NK-92 (cell line): ENCODE results near the gene AGFG2.
"Not testable (repeated sequence)": the region's sequence is repeated elsewhere in the genome, so short reads cannot be mapped to it uniquely, and the experiment has no call there.

ENCODE experiments used
- DNase-seq: peaks from one replicate; lab custom pipeline; 2025; ENCODE audit not compliant: unreplicated experiment; lab: John Stamatoyannopoulos, UW

Gene AGFG2

DNA sequence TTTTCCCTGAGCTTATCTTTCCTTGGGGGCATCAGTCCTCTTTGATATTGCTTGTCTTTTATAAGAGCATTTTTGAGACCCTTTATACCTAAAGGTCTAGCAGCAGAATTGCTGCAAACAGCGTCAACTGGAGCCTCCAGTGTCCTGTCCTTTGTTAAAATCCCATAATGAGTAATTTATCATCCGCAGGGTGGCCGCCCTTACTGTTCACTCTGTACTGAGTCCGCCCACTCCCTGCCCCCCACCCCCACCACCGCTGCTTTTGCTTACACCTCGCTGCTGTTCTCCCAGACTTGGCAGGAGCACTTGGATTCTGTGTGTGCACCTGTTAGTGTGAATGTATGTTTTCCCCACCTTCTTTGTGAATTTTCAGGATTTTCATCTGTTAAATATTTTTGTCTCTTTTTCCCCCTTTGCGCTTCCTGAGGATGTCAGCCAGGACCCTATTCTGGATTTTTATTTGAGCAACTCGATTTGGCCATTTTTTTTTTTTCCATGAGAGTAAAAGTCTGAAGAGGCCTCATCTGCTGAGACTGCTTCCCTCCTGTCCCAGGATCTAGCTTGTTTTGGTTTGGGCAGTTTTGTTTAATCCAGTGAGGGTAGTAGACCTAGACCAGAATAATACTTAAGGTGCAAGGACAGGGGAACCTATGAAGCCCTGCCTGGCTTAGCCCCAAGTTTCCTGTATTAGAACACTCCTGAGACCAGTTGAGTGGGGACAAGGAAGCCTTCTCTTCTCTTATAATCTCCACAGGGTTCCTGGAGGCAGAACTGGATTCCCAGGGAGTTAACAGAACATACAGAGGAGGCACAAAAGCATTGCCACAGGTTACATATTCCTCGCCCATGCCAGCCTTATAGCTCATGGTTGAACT, 8.2 kb downstream of the AGFG2 start:
- no peak for DNase-seq

DNA sequence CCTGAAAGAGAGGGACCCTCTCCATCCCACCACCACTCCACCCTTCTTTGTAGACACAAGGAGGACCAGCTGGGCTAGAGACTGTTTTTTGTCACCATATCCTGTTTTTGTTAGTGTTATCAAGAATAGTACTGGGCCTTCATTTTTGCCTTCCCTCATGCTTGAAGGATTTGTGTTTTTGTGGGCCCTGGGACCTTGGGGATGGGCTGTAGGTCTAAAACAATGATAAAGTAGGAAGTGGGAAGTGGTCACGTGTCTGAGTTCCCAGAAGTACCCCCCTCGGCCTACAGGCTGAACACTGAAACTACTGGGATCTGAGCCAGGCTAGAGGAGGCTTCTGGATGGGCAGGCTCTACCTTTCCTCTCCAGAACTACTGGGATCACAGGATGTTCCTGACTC, 8.9 kb downstream of the AGFG2 start:
- DNase-seq: no peak

DNA sequence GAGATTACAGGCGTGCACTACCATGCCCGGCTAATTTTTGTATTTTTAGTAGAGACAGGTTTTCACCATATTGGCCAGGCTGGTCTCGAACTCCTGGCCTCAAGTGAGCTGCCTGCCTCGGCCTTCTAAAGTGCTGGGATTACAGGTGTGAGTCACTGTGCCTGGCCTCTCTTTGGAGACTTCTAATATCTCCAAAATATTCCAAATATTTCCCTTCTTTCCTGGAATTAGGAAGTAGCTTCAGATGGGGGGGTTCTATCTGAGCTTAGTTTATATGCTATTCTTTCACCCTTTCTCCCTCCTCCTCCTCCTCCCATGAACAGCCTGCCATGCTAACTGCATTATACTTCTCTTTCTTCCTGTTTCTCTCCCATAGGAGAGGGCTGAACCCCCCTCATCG, 9.4 kb downstream of the AGFG2 start:
- DNase-seq: not testable (repeated sequence)

DNA sequence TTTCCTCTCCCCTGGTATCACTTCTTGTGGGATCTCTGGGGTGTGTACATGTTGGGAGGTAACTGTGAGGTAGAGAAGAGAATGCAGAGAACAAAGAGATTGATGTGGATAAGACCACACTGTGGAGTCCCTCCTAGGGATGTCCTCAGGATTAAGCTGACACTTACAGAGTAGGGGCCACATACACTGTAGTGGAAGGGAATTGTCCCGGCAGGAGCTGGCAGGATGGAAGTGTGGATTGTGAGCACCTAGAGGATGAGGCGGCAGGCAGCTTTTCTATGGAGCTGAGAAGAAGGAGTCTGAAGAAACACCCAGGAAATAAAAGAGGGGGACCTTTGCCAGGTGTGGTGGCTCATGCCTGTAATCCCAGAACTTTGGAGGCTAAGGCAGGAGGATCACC, 13.5 kb downstream of the AGFG2 start:
- no peak for DNase-seq

DNA sequence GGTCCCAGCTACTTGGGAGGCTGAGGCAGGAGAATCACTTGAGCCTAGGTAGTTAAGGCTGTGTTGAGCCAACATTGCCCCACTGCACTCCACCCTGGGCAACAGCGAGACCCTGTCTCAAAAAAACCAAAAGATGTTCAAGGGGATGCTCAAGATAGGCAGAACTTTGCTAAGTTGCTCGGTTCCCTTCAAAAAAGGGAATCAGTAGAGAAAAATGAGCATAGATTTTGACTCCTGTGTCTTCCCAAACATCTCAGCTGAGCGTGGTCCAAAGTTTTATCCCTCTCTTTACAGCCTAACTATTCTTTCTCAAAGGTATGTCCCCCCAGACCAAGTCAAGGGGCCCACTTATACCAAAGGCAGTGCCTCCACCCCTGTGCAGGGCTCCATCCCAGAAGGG, 14.0 kb downstream of the AGFG2 start:
- no peak for DNase-seq

DNA sequence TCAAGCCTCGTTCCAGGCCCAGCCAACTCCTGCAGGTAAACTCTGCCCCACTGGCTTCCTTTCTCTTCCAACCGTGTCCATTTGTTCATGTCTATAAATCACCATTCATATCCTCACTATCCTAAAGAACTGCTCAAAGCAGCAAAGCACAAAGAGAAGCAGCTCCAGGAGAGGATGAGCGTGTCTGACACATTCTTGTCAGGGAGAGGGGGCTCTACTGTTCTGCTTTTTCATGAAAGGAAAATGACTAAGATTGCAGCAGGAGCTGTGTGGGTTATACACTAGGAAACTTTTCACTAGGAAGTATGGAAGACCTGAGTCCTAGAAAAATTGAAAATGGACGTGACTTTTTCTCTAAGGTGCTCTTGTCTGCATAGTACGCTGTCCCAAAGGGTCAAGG, 16.7 kb downstream of the AGFG2 start:
- no peak for DNase-seq

DNA sequence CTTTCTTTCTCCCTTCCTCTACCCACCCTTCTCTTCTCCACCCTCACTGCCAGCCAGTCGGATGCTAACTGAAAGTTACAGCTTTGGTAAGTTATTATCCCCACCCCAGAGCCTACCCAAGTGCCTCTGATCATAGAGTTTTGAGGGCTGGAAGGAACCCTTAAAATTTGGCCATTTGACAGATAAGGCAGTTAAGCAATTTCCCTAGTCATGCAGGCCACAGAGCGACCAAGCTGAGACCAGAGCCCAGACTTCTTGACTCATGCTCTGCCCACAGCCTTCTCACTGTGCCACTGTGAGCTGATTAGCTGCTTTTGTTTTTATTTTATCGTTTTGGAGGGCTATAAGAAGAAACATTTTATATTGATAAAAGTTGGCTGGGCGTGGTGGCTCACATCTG, 17.5 kb downstream of the AGFG2 start:
- no peak for DNase-seq

DNA sequence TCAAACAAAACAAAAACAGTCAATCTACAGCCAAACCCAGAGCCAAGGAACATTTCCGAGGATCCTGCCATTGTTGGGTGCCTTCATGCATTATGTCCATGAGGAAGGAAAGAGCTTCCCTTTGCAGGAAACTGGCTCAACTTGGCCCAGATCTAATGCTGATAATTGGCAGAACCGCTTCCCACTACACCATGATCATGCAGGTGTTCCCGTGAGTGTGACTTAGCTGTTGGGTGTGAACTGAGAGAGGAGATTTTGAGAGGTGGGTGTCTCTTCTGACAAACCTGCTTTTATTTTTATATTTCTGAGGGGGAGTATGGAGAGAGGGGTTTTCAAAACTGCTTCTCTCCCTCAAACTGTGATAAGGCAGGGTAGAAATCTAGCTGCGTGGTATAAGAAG, 20.1 kb downstream of the AGFG2 start:
- DNase-seq: no peak

DNA sequence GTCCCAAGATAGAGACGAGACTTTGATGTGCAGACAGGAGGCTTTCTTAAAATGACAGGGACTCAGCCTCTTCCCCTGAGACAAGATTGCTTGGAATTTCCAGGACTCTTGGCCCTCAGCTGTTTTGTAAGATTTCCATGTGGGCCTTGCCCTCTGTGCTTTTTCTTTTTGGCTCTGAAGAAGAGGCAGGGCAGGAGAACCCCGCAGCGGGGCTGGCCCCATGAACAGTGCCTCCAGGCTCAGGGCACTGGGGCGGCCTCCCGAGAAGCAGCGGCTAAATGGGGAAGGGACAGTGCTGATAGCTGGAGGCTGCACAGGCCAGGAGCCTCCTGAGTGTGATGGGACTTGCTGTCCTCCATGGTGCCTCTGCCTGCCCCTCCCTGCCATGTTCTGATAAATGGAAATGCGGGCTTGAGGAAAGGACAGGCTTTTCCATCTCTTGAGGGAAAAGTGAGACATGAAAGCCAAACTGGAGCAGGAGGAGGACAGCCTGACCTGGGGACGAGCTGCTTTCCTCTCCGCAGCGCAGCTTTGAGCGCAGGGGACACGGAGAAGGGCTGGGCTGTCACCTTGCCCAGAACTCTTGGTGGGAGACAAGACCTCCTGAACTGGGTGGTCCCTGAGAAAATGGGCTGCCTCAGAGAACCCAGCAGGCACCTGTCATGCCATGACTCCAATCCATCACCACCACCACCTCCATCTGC, 22.6 kb downstream of the AGFG2 start:
- no peak for DNase-seq

DNA sequence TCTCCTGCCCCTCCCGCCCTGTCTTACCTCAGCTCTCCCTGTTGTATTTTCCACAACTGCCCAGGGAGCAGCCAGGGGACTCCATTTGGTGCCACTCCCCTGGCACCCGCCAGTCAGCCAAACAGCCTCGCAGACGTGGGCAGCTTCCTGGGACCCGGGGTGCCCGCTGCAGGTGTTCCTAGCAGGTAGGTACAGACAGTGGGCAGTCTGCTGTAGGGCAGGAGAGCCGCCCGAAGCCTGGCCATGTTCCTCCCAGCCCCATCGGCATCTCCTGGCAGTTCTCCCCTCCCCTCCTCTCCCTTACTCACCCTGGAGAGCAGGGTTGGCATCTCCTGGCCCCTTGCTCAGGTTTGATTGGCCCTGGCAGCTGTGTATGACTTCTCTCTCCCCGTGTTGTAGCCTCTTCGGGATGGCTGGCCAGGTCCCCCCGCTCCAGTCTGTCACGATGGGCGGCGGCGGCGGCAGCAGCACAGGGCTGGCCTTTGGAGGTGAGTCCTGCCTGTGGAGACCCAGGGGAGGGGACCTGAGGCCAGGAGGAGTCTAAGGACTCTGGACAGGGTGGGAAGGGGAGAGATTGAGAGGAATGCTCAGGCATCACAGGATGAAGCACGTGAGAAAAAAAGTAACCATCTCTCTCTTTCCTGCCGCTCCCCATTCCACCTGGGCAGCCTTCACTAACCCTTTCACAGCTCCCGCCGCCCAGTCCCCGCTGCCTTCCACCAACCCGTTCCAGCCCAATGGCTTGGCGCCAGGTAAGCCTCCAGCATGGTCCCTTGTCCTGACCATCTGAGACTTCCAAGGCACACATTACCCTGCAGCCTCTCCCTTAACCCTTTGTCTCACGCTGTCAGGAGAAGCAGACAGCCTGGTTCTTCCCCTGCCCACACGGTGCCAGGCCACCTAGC, 23.4 kb downstream of the AGFG2 start:
- DNase-seq: no peak

DNA sequence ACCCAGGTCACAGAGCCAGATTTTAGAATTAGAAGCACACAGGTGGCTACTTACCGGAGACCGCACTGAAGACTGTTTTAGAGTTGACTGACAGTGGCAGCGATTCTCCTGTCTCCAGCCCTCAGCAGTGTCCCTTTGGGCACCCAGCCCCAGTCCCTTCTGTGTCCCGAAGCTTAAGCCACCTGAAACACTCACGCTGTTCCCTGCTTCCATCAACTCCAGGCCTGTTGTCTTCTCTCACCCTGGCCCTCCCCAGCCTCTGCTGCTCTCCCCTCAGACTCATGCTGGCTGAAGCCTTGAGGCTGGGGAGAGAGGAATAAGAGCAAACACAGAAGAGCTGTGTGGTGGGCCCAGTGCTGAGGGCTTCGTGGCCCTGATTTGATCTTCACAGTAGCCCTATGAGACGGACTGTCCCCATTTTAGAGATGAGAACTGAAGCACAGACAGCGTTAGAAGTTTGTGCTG, 24.1 kb downstream of the AGFG2 start:
- no peak for DNase-seq

DNA sequence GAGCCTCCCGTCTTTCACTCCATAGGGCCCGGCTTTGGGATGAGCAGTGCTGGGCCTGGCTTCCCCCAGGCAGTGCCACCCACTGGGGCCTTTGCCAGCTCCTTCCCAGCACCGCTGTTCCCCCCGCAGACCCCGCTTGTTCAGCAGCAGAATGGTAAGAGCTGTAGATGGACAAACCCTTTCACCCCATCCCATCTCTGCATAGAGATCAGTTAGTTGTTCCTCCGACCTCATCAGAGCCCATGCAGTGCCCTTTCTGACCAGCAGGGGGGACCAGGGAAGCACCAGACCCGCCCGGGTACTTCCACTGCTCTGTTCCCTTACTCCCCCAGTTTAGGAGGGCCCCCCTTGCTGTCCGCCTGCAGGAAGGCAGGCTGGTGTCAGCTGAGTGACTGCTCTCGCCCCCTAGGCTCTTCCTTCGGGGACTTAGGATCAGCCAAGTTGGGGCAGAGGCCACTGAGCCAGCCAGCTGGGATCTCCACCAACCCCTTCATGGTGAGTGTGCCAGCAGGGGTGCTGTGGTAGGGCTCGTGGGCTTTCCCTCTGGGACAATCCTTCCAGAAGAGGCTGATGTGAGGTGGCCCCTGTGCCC, 24.9 kb downstream of the AGFG2 start:
- peak; percentile 17 for DNase-seq

DNA sequence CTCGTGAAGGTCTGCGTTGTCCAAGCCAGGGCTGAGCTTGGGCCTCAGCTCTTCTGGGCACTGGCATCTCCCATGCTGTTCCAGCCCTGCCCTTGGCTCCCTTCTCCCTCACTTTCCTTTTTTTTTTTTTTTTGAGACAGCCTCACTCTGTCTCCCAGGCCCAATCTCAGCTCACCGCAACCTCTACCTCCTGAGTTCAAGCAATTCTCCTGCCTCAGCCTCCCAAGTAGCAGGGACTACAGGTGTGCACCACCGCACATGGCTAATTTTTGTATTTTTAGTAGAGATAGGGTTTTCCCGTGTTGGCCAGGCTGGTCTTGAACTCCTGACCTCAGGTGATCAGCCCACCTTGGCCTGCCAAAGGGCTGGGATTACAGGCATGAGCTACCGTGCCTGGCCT, 25.4 kb downstream of the AGFG2 start:
- DNase-seq: not testable (repeated sequence)

DNA sequence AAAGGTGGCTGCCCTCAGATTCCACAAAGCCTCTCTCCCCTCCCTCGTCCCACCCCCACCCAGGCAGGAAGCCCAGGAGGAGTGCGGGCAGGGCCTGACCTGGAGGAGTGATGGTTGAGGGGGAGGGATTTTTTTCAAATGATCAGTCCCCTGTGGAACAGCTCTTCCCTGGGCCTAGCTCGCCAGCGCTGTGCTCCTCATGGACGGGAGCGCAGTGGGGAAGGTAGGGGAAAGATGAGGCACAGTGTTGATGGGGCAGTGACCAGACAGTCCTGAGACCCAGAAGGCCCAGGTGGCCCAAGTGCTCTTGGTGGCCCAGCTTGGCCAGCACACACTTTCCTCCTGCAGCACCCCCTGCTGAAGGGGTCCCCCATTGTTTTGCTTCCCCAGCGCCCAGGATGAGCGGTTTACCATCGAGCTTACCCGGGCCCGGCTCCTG, 26.1 kb downstream of the AGFG2 start:
- DNase-seq: no peak

DNA sequence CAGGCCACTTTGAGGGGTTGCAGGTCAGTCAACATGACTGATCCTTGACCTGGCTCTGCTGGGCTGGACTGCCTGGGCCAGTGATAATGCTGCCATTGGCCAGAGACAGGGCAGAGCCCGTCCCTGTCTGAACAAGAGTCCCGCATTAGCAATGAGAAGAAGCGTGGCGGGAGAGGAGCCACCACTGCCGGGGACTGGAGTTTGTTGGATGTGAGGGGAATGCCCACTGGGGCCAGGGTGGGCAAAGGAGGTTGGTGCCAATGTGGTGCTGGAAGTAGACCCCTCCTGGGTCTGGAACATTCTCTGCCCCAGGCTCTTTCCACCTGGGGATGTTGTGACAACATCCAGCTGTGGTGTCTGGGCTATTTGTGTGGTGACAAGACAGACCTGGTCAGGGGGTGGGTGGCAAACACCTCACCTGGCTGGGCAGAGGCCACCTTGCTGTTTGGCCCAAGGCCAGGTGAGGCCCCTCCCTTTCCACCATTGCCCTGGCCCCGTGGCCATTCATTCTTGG, 27.1 kb downstream of the AGFG2 start:
- no peak for DNase-seq

DNA sequence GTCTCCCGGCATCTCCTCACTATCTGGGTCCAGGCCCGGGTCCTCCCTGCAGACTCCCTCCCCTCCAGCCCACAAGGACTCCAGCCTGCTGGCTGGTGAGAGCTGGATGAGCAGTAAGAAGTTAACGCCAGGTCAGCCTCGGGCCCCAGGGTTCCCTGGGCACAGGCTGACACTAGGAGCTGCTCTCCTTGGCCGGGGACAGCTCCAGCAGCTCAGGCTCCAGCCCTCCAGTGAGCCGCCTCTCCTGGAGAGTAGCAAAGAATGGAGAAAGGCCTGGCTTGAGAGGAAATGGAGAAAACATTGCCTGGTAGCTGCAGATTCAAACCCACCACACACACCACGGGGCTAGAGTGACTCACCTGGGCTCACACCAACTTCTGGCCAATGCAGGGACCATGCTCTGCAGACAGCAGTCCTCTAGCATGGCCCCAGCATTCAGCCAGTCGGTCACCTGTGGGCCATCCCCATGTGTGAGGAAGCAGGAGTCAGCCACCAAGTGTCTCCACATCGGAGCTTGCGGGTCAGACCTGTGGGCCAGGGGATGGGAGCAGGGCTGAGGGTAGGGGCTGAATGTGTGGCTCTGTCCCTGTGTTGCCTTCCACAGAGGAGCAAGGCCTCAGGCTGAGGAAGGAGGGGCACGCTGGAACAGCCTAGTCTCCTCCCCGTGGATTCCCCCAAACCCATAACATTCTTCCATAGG, 28.2 kb downstream of the AGFG2 start:
- DNase-seq: no peak

DNA sequence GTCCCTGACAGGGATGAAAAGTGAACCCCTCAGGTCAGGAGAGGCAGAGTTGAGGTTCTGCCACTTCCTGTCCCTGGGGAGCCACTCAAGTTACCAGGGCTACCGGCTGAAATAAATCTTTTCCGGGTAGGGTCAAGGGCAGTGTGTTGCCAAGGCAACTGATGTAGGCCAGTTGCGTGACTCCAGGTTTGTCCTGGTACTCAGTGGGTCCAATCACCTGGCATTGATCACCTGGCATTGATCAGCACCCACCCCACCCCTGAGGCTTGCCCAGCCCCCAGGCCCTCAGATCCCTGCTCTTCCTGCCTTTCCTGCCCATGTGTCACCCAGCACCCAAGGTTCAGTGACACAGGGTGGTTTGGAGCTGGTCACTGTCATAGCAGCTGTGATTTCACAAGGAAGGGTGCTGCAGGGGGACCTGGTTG, 28.8 kb downstream of the AGFG2 start:
- DNase-seq: no peak

DNA sequence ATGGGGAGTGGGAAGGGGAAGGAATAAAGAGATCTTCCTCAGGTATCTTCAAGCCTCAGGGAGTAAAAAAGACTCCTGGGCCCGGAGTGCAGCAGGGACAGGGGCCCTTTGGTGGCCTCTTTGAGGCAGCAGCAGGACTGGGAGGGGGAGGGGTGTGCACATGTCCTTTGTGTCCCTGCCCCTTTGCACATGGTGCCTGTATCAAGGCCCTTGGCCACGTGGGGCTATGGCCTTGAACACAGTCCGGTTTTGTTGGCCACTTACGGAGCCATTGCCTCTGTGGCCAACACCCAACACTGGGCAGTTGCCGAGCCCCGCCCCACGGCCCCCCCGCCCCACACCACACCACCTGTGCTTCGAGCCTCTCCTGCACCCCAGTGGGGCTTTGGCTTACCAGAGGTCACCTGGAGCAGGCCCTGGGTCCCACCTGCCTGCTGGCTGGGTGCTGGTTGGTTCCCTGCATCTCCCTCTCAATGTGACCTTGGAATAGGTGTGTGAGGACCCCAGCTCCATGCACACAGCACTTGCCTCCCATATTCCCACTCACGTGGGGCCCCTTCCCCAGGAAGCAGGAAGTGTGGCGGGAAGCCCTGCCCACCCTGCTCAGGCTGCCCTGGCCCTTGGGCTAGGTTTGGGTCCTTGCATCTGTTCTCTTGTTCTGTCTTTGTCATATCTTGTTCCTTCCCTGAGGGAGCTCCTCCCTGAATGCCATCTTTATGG, 29.3 kb downstream of the AGFG2 start:
- DNase-seq: no peak
